Measurements from ENCODE around the gene ODAD4.
"Not testable (repeated sequence)": the region's sequence is repeated elsewhere in the genome, so short reads cannot be mapped to it uniquely, and the experiment has no call there.

ODAD4 gene

GRCh38 chr17:41914358-41914766, 16.1 kb upstream of the ODAD4 start:
- no peak for DNase-seq (ENCODE audit: low spot score)

GRCh38 chr17:41915020-41915419, 15.4 kb upstream of the ODAD4 start:
- DNase-seq (ENCODE audit: low spot score), result no peak

GRCh38 chr17:41915566-41915965, 14.9 kb upstream of the ODAD4 start:
- no peak for DNase-seq (ENCODE audit: low spot score)

- DNase-seq (ENCODE audit: low spot score), result no peak
Observed at GRCh38 chr17:41917192-41917591, 13.2 kb upstream of the ODAD4 start.

- DNase-seq (ENCODE audit: low spot score), result no peak
Observed at GRCh38 chr17:41917679-41918313, 12.6 kb upstream of the ODAD4 start.

GRCh38 chr17:41918314-41919164, 11.9 kb upstream of the ODAD4 start, which contains the start of gene ACLY:
Gene ACLY, minus strand, starts transcription at chr17:41918951. Its CDS starts 5,078 bp downstream, at chr17:41913873.
- DNase-seq (ENCODE audit: low spot score), result peak; percentile 96

- DNase-seq (ENCODE audit: low spot score), result peak; percentile 74
Observed at GRCh38 chr17:41919165-41919817, 11.1 kb upstream of the ODAD4 start.

GRCh38 chr17:41919840-41920579, 10.4 kb upstream of the ODAD4 start:
- DNase-seq (ENCODE audit: low spot score), result no peak

GRCh38 chr17:41920580-41920955, 9.8 kb upstream of the ODAD4 start:
- no peak for DNase-seq (ENCODE audit: low spot score)

GRCh38 chr17:41925991-41926590, 4.3 kb upstream of the ODAD4 start:
- no peak for DNase-seq (ENCODE audit: low spot score)

- no peak for DNase-seq (ENCODE audit: low spot score)
Observed at GRCh38 chr17:41928693-41929251, 1.6 kb upstream of the ODAD4 start.

GRCh38 chr17:41930833-41931156, 378 bp downstream of the ODAD4 start:
- DNase-seq (ENCODE audit: low spot score), result not testable (repeated sequence)

- not testable (repeated sequence) for DNase-seq (ENCODE audit: low spot score)
Observed at GRCh38 chr17:41931715-41932114, 1.3 kb downstream of the ODAD4 start.

- no peak for DNase-seq (ENCODE audit: low spot score)
Observed at GRCh38 chr17:41932816-41933389, 2.5 kb downstream of the ODAD4 start.

GRCh38 chr17:41935641-41936040, 5.2 kb downstream of the ODAD4 start:
- no peak for DNase-seq (ENCODE audit: low spot score)

GRCh38 chr17:41937970-41938954, 7.8 kb downstream of the ODAD4 start:
- no peak for DNase-seq (ENCODE audit: low spot score)

GRCh38 chr17:41939044-41939692, 8.8 kb downstream of the ODAD4 start:
- DNase-seq (ENCODE audit: low spot score), result no peak

GRCh38 chr17:41939693-41940090, 9.3 kb downstream of the ODAD4 start:
- no peak for DNase-seq (ENCODE audit: low spot score)

- DNase-seq (ENCODE audit: low spot score), result no peak
Observed at GRCh38 chr17:41941168-41941567, 10.8 kb downstream of the ODAD4 start.

Measured in SW480 (cell line).